HL-60 (cell line): ENCODE results near the gene KRTAP20-3.

Source experiments
- CTCF ChIP-seq: IDR thresholded peaks from one replicate; pipeline ENCODE4 v1.5.1; 2011; ENCODE audit warnings: low read length, control low read depth, inconsistent platforms; ENCODE audit not compliant: insufficient read depth
- GABPA ChIP-seq: IDR thresholded peaks from 2 replicates; pipeline ENCODE4 v1.6.1; 2012; ENCODE audit warnings: low read depth
- POLR2AphosphoS5 ChIP-seq: IDR thresholded peaks from 2 replicates; pipeline ENCODE4 v1.6.1; 2012; ENCODE audit warnings: low read depth
- REST ChIP-seq: IDR thresholded peaks from 2 replicates; pipeline ENCODE4 v1.6.1; 2012; ENCODE audit warnings: low read depth; ENCODE audit not compliant: insufficient replicate concordance

- TF ChIP-seq CTCF (no peak), REST (no peak), GABPA (no peak), POLR2AphosphoS5 (no peak)
These were observed 4.3 kb downstream of the KRTAP20-3 start for GRCh38 chr21:30646904-30647414.
